NCI-H2171 treated with DMSO at 0.1 percent for 48 hours (cell line): ENCODE measurements around the gene LUM.
"Not testable (repeated sequence)": the region's sequence is repeated elsewhere in the genome, so short reads cannot be mapped to it uniquely, and the experiment has no call there.

Experiments
- DNase-seq: peaks from one replicate; lab custom pipeline; 2025; lab: John Stamatoyannopoulos, UW

The LUM gene

GRCh38 chr12:91109581-91110310 is 1.5 kb downstream of the LUM start:
- no peak for DNase-seq

GRCh38 chr12:91109148-91109564 is 2.1 kb downstream of the LUM start:
- DNase-seq, result no peak

GRCh38 chr12:91108196-91108755 is 3.0 kb downstream of the LUM start:
- DNase-seq, result no peak

- DNase-seq, result no peak
Measured at GRCh38 chr12:91106283-91106682, 5.0 kb downstream of the LUM start.

GRCh38 chr12:91105807-91106206 is 5.5 kb downstream of the LUM start:
- no peak for DNase-seq

GRCh38 chr12:91104812-91105466 is 6.4 kb downstream of the LUM start:
- no peak for DNase-seq

- no peak for DNase-seq
Measured at GRCh38 chr12:91103624-91104023, 7.7 kb downstream of the LUM start.

GRCh38 chr12:91103101-91103500 is 8.2 kb downstream of the LUM start:
- no peak for DNase-seq

- no peak for DNase-seq
Measured at GRCh38 chr12:91100906-91101305, 10.4 kb downstream of the LUM start.

- no peak for DNase-seq
Measured at GRCh38 chr12:91099836-91100235, 11.5 kb downstream of the LUM start.

- DNase-seq, result no peak
Measured at GRCh38 chr12:91099341-91099740, 12.0 kb downstream of the LUM start.

GRCh38 chr12:91098941-91099340 is 12.4 kb downstream of the LUM start:
- DNase-seq, result no peak

GRCh38 chr12:91098461-91098860 is 12.8 kb downstream of the LUM start:
- no peak for DNase-seq

- no peak for DNase-seq
Measured at GRCh38 chr12:91094957-91095356, 16.3 kb downstream of the LUM start.

GRCh38 chr12:91094032-91094662 is 17.1 kb downstream of the LUM start:
- DNase-seq, result no peak

GRCh38 chr12:91093341-91093740 is 18.0 kb downstream of the LUM start:
- no peak for DNase-seq

- DNase-seq, result no peak
Measured at GRCh38 chr12:91091916-91092715, 19.2 kb downstream of the LUM start.

- not testable (repeated sequence) for DNase-seq
Measured at GRCh38 chr12:91089953-91090352, 21.3 kb downstream of the LUM start.

- no peak for DNase-seq
Measured at GRCh38 chr12:91080041-91080440, 31.3 kb downstream of the LUM start.

- no peak for DNase-seq
Measured at GRCh38 chr12:91078501-91078900, 32.8 kb downstream of the LUM start.

- no peak for DNase-seq
Measured at GRCh38 chr12:91077228-91077954, 33.9 kb downstream of the LUM start.
